ENCODE data around the gene ADI1. TPM values are rescaled to one million over a fixed set of nuclear protein-coding genes. Genes with fewer than 3 reads are reported as not detected.
"Not testable (repeated sequence)": the region's sequence is repeated elsewhere in the genome, so short reads cannot be mapped to it uniquely, and the experiment has no call there.

ADI1 gene
- polyA plus RNA-seq, 5 donors: 36.5 to 47.9 (median 42.0) TPM

DNA sequence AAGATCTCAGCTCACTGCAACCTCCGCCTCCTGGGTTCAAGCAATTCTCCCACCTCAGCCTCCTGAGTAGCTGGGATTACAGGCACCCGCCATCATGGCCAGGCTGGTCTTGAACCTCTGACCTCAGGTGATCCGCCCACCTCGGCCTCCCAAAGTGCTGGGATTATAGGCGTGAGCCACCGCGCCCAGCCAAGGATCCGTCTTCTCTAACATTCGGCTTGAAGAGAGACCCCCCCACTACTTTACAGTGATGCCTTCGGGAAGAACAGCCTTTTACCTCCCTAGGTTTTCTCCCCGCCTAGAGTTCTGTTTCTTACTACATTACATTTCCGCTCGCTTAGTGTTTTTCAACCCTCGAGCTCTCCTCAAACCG is 22.6 kb downstream of the ADI1 start:
- DNase-seq: not testable (repeated sequence)

DNA sequence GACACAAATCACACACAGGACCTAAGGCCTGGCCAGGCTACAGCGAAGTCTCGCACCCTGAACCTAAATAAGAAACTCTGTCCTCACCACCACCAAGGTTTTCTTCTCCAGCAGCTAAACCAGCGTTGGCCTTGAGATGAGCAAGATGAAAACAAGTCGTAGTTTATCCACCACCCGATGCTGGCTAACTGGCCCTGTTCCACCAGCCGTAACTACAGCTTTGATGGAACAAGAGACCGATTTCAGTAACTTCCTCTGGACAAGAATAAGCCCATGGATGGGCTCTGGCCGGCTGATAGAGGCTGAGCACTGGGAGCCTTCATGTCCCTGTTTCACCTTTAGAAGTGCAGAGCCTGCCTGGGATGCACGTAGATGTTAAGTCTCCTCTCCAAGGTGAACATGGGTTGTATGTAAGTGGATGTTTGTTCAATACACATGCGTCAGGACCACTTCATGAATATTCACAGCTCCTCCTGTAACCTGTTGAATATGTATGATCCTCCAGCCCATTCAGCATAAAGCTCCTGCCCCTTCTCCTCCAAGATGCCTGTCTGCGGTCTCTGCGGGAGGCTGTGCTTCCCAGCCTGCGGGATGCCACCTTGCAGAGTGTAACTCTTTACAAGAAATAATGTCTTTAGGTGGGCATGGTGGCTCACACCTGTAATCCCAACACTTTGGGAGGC is 24.2 kb downstream of the ADI1 start:
- DNase-seq: no peak

DNA sequence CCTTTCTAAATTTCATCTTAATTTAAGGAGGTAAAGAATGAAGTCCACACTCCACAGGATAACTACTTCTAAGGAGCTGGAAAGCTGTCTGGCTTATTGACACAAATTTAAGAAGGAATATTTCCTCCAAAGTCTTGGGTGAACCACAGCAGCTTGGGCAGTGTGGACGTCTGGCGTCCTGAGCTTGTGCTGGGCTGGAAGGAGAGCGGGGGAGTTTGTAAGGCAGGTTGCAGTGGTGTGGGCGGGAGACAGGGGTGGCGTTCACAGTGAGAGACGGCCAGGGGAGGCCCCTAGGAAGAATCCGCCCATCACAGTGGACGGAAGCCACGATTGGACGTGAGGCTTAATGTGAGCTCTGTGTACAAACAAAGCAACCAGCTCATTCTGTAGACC is 25.7 kb downstream of the ADI1 start:
- peak in 1 of 2 donors; percentile 25 for DNase-seq

DNA sequence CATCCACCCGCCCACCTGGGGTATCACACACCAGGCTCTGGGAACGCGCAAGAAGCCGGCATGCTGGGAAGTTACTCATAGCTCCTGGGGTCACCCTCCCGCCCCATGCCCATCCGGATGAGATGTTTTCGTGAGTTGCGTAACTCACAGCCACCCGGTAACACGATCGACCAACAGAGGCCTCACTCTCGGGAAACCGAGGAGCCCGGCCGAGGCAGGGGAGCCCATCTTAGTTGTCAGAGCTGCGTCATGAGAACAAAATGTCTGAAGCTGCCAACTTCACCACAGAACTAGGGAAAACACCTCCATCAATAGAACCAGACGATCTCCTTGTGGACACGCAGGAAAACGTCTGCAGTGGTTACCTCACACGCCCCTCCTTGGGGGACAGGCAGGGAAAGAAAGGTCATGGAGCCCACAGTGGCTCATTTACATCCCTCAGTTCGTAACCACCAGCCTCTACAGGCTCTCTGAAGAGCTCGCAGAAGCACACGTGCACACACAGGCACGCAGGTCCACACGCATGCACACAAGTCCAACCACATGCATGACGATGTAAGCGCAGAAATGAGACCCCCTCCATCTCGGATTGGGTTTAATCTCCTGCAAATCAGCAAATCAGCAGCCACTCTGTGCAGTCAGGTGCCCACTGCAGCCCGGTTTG is 26.2 kb downstream of the ADI1 start:
- DNase-seq: no peak

DNA sequence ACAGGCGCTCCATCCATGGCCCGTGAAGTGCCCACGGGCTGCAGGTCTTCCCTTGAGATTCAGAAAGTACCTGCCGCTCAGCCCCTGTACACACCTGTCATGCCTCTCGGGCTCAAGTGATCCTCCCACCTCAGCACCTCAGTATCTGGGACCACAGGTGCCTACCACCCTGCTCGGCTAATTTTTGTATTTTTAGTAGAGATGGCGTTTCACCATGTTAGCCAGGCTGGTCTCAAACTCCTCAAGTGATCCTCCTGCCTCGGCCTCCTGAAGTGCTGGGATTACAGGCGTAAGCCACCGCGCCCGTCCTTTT is 26.9 kb downstream of the ADI1 start:
- not testable (repeated sequence) for DNase-seq

DNA sequence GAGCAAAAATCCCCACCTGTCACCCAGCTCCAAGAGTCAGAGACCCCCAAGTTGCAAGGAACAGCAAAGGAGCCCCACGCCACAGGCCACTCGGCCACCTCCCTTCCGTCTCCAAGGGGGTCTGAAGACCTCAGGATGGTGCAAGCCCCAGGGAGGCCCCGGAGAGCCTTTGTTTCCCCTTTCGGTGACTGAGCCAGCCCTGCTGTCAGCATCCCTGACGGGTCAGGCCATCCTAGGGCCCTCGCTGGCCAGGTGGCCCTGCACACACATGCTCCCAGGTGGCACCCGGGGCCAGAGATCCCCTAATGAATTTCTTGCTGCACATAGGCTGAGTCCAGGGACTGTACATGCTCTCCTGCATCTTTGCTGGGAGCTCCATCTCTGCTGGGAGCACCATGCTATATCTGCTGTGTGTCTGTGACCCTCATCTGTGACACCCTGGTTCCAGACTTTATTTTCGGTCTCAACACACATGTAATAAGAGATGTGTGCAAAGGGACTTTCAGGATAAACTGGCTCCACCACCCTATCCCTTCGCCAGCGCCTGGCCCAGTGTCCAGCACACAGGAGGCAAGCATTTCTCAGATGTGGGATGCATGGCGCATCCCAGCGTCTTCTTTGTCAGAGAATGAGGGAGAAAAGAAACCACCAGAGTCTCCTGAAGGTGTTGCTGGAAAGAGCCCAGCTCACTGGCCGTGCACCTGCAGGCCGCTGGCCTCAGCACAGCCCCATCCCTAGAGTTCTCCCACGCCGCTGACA is 27.4 kb downstream of the ADI1 start:
- DNase-seq: no peak

DNA sequence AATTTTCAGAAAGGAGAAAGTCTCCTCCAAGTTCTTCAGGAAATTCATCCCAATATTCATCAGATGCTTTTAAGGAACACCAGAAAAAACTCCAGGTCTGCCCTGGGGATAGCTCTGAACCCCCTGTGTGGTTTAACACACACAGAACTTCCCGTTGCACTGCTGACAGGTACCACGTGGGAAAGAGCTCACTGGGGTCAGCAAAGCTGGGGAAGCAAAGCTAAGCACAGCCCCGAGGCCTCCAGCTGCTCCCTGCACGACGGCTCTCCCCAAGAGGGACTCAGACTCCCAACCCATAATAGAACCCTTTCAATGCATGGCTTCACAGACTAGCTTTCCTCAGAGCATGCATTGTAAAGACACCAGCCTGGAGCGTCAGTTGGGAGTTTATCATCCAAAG is 28.0 kb downstream of the ADI1 start:
- DNase-seq: no peak

DNA sequence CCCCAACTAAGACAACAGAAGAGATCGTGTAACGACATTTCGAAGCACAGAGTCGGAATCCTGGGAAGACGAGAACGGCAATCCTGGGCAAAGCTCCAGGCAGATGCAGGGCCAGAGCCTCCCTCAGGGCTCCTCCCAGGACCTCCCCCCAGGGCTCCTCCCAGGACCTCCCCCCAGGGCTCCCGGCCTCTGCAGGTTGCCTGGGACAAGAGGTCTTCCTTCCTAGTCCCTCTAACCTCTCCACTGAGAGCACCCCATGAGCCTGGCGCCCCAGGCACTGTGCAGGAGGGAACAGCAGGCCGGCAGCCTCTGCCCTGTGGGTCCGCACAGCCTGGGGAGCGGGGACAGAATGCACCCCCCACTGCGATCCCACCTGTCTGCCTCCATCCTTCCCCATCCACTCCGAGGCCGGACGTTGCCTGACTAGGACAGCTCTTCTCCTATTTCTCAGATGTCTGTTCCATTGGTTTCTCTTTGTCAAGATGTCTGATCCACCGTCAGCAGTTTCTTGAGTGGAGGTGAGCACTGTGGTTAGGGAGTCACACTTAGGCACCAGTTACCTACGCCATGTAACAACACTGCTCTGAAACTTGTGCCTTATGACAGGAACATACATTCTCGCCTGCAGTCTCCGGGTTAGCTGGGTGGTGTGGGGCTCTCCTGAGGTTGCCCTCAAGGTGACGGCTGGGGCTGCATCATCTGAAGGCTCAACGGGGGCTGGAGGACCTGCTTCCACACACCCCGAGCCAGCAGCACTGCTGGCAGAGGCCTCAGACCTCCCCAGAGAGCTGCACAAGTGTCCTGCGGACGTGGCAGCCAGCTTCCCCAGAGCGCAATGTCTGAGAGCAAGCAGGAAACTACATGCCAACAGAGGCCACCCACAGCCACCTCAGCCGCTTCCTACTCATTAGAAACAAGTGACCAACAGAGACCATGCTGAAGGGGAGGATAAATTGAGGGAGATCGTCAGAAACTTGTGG is 28.9 kb downstream of the ADI1 start:
- DNase-seq: no peak

DNA sequence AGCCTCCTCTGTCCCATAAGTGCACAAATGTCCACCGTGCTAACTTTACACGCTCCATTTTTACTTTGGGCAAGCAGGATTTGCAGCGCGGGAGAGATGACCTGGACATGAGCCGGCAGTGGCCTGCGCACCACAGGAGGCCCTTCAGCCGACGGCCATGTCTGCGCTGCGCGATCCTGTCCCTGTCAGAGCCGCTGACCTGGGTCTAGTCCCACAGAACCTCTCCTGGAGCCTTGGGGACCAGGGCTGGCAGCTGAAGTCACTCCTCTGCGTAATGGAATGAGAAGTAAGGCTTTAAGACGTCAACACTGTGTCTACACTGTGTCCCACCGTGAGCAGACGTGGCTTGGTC is 29.6 kb downstream of the ADI1 start:
- DNase-seq: no peak

DNA sequence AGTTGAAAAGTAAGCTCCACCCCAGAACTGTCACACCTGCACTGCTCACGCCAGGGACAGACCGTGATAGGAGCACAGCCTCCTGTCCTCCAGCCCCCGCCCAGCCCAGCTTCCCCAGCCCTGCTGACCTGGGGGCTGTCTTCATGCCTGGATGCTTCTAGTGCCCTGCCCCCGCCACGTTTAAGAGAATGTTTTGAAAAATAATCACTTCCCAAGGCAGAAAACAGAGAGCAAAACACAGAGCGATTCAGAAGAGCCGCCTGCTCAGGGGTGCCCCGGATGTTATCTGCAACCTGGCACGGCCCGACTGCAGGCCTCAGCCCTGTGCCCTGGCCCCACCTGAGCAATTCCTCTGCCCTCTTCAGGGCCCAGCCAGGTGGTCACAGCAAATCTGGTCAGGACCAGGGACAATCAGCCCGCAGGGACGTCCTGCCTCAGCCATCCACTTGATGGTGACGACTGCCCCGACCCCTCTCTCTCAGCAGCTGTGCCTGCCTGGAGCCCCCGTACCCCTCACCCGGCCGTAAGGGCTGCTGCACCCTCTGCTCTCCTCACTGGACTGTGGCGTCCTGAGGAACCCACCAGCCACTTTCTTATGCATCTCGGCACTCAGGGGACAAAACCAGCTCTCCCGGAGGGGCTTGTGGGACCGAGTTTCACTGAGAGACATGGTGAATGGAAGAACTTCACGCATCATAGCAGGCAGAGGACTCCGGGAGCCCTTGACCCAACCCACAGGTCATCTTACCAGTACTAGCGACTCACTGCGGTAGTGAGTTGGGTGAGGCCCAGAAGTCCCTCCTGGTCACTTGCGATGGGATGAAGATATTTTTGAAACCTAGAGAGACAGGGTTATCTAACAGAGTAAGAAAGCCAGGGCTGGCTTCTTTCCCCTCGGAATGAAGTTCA is 30.2 kb downstream of the ADI1 start:
- no peak for DNase-seq

DNA sequence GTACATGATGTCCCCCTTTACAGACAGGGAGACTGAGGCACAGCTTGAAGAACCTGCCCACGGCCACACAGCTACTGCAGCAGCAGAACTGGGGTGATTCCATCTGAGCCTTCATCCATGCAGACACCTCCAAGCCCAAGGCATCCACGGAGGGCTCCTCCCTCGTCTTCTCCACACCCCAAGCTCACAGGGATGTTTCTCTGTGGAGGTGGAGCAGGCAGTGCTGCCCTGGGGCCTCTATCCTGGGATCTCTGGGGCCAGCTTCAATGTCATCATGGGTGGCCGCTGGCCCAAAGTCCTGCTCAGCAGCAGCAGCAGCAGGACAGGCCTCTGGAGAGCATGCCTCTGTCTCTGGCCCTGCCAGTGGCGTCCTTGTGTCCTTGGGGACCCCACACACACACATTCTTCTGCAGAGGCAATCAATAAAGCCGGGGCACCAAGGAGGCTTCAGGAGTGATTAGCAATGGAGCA is 31.2 kb downstream of the ADI1 start:
- DNase-seq: no peak

DNA sequence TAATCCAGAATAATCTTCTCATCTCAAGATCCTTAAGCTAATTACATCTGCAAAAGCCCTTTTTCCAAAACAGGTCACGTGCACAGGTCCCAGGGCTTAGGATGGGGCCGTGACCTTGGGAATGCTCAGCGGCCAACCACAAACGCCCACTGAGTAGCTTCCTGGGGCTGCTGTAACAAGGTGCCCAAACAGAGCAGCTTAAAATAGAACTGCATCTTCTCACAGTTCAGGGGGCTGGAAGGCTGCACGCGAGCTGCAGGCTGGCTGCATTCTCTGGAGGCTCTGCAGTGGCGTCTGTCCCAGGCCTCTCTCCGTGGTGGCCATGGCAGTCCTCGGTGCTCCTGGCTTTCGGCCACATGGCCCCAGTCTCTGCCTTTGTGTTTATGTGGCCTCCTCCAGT is 31.9 kb downstream of the ADI1 start:
- DNase-seq: no peak

DNA sequence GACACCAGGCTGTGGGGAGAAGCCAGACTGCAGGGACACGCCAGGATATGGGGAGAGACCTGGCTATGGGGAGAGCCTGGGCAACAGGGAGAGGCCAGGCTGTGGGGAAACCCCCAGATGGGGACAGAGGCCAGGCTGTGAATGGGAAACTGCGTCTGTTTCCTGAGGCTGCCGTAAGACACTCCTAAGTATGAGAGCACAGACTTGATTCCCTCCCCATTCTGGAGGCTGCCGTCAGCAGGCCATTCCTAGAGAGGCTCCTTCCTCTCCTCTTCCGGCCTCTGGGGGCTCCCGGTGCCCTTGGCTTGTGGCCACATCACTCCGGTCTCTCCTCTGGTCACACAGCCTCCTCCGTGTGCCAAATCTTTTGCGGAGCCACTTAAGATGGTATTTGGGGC is 32.3 kb downstream of the ADI1 start:
- DNase-seq: no peak

DNA sequence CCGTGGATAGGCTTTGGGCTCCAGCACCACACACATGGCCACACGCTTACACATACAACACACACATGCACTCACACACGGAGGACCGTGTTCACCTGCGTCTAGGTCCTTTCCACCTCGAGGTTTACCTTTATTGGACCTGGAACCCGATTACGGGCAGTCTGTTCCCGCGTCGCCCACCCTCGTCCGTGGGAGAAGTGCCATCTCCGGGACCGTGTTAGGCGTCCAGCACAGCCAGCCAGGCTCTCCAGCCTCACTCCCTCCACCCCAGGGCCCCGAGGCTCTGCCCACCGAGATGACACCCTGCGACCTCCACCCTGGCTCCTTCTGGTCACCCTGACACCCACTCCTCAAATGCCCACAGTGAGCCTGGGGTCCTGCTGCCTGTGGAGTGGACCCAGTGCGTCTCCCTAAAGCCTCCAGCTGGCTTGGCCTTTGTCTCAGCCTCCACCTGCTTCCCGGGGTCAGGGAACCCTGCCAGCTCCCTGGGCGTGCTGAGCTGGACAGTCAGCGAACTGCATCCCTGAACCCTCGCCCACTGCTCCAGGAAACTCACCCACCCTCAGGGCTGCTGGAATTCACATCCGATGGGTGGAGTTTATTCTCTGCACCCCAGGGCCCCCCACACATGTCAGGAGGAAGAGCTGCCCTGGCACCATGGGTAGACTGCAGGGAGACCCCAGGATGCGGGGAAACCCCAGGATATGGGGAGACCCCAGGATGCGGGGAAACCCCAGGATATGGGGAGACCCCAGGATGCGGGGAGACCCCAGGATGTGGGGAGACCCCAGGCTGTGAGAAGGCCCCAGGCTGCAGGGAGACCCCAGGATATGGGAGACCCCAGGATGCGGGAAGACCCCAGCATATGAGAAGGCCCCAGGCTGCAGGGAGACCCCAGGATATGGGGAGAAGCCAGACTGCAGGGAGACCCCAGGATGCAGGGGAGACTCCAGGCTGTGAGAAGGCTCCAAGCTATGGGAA is 33.0 kb downstream of the ADI1 start:
- no peak for DNase-seq

DNA sequence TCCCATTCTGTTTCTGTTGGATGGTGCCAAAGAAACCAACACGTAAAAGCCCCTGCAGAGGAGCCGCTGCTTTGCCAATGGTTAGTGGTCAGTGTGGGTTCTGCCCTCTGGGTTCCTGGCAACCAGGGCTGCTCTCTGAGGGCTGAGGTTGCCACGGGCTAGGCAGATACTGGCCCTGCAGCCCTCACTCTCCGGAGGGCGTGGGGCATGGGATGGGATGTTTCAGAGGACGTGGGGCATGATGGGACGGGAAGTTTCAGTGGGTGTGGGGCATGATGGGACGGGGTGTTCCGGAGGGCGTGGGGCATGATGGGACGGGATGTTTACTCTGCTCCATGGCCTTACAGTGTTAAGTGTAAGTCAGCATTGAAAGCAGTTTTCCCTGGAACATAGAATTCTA is 34.2 kb downstream of the ADI1 start:
- no peak for DNase-seq

DNA sequence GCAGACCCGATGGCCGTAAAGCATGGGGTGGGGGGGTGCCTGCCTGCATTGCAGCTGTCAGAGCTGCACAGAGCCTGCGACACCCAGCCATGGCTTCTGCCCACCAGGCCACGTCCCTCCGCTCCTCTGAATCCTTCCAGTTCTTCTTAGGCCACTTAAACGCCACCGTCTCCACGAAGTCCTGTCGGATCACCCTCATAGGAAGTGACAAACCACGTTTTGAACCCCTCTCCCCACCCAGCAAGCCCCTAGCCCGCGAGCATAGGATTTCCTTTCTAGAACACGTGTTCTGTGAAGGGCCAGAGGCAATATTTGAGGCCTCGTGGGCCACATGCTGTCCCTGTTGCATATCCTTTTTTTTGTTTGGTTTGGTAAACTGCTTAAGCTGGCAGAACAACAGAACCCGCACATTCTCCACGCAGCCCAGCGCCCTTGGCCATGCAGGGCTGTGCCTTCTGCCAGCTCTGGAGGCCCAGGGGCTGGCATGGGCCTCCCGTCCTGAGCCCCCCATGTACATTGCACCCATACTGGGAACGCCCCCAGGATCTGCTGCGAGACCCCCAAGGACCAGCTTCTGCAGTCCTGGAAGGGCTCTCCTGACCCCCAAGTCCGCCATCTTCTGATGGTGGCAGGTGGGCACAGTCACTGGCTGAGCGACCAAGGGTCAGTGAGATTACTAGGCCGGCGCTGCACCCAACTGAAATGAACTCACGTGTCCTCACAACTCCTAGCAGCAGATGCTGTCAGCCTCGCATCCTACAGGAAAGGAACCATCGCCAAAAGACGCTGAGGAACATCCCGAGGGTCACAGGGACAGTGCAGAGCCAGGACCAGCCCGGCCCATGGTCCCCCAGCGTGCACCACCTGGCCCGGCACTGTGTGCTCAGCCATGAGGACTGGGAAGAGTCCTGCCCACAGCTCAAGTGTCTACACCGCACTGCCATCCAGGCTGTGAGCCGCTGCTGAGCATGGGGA is 35.1 kb downstream of the ADI1 start:
- no peak for DNase-seq

DNA sequence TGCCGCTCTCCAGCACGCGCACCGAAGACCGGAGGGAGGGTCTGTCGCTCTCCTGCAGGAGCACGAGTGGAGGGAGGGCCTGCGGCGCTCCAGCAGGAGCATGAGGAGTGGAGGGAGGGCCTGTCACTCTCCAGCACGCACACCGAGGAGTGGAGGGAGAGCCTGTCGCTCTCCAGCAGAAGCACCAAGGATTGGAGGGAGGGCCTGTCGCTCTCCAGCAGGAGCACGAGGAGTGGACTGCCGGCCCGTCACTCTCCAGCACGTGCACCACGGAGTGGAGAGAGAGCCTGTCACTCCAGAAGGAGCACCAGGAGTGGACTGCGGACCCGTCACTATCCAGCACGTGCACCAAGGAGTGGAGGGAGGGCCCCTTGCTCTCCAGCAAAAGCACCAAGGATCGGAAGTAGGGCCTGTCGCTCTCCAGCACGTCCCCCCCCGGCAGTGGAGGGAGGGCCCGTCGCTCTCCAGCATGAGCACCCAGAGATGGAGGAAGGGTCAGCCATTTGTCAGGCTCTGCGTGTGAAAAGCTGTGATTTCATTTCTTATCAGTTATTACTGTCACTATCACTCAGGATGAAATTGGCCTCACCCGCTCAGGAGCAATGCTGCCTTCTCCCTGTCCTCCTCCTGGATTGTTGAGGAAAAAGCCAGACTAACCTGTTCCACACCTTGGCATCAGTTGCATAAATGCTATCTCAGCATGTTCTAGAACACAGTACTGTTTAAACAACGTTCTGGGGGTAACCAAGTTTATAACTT is 35.9 kb downstream of the ADI1 start:
- peak; percentile 62 to 75 for DNase-seq
